Activated CD8-positive, alpha-beta T cell treated with anti-CD3 and anti-CD28 coated beads, Interleukin-2, amount 10 ng/mL, durations not matched to agents 7 days and 5 days (primary cell): ENCODE measurements around the gene SIN3A. TPM values are rescaled to one million over a fixed set of nuclear protein-coding genes. Genes with fewer than 3 reads are reported as not detected.

Experiments used
- ATAC-seq: fragments of 150-1000 bp; cut with Tn5 transposase; one replicate; pipeline ENCODE4 v1.10.0; 2021; ENCODE audit warnings: moderate library complexity
- CTCF ChIA-PET: fragments of 350-600 bp; sonication (Branson Sonifier 250); formaldehyde crosslinking; loops from one replicate; lab custom pipeline; 2021; ENCODE audit warnings: antibody characterized with exemption; lab: Charles Lee
- POLR2A ChIA-PET: fragments of 350-600 bp; sonication (Branson Sonifier 250); formaldehyde crosslinking; loops from one replicate; lab custom pipeline; 2021; ENCODE audit warnings: antibody characterized with exemption; lab: Charles Lee
- DNase-seq: peaks from one replicate; pipeline ENCODE4 v3.0.0-alpha.2; 2020
- H3K27ac Mint-ChIP-seq: one replicate; pipeline ENCODE4 v1.8.0; 2021; ENCODE audit warnings: mild to moderate bottlenecking, mixed read lengths
- H3K27me3 Mint-ChIP-seq: one replicate; pipeline ENCODE4 v1.8.0; 2021; ENCODE audit warnings: low read depth, mixed read lengths
- H3K36me3 Mint-ChIP-seq: one replicate; pipeline ENCODE4 v1.8.0; 2021; ENCODE audit warnings: low read depth, mixed read lengths
- H3K4me1 Mint-ChIP-seq: one replicate; pipeline ENCODE4 v1.8.0; 2021; ENCODE audit warnings: low read depth, mixed read lengths
- H3K4me3 Mint-ChIP-seq: one replicate; pipeline ENCODE4 v1.8.0; 2021; ENCODE audit warnings: mild to moderate bottlenecking, mixed read lengths
- H3K9me3 Mint-ChIP-seq: one replicate; pipeline ENCODE4 v1.8.0; 2022; ENCODE audit warnings: mixed read lengths; ENCODE audit not compliant: insufficient read depth
- total RNA-seq, 2 experiments: library from RNA; stranded (reverse); gene quantifications; one replicate each; pipeline ENCODE4 v1.2.3, GENCODE V29; 2021

SIN3A gene
- total RNA-seq, 2 experiments from 2014 or later, result 96.7 to 104 TPM

DNA sequence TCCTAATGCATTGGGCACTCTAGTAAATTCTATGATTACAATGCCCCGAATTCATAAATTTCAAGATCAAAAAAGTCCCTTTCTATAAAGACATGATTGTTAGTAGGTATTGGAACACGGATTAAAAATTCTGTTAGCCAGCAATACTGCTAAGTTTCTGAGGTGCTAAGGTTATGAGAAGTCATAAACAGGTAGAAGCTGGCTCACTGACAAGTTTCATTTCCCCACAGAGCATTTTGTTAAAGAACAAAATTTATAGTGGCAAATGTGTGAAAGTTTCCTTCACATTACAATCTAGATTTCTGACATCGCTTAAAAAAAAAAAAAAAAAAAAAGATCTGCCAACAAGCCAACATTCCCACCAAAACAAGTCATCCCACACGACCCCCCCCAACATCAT is 70.7 kb downstream of the SIN3A start:
- CTCF ChIA-PET, result interaction anchor here (2.3 kb wide), 1 partner anchor 12 kb away, joined by 13 read pairs; the partner anchor contains the start of gene MAN2C1
- Mint-ChIP-seq H3K9me3 (no peaks in the 10 kb centered on the region), H3K27me3 (no peaks in the 10 kb centered on the region), H3K36me3 (peaks cover 67% of the 10 kb centered on the region), H3K4me3 (no peak overlapping the region), H3K27ac (no peak overlapping the region), H3K4me1 (no peaks in the 10 kb centered on the region)
- POLR2A ChIA-PET, result interaction anchor here (0.6 to 1.2 kb wide), 3 partner anchors 12 to 117 kb away, joined by 3 read pairs; partner anchors contain the start of gene MAN2C1
- ATAC-seq (no peak), DNase-seq (no peak)

GRCh38 chr15:75371901-75372688 is 79.4 kb downstream of the SIN3A start:
- H3K27me3 Mint-ChIP-seq, result no peaks in the 10 kb centered on the region
- H3K4me3 Mint-ChIP-seq, result no peak overlapping the region
- H3K27ac Mint-ChIP-seq, result no peak overlapping the region
- H3K36me3 Mint-ChIP-seq, result peaks cover 65% of the 10 kb centered on the region
- H3K9me3 Mint-ChIP-seq, result no peaks in the 10 kb centered on the region
- ATAC-seq (no peak), DNase-seq (no peak)
- H3K4me1 Mint-ChIP-seq, result peaks cover 31% of the 10 kb centered on the region
- ChIA-PET CTCF (interaction anchor here (0.6 kb wide), 1 partner anchor 51 kb away, joined by 3 read pairs; no protein-coding TSS in a partner anchor), POLR2A (interaction anchor here (0.7 kb wide), 1 partner anchor 10 kb away, joined by 3 read pairs; no protein-coding TSS in a partner anchor)

DNA sequence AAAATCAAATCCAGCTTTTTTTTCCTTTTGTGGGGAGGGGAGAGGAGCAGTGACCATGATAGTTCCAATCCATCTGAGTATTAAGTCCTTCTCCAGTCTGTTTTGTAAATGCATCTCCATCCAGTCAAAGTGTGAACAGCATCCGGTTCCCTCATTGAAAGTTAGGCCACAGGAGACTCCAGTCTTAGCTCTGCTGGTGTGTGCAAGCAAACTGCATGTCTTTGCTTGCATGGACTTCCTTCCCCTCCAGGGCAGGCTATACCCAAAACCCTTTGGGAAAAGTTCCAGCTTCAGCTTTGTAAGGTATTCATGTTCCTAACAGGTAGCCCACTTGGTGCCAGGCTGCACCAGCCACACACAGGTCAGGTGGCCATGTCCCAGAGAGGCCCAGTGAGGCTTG is 80.0 kb downstream of the SIN3A start:
- Mint-ChIP-seq H3K27ac (no peak overlapping the region), H3K4me3 (no peak overlapping the region), H3K36me3 (peaks cover 60% of the 10 kb centered on the region), H3K9me3 (no peaks in the 10 kb centered on the region), H3K4me1 (peaks cover 35% of the 10 kb centered on the region), H3K27me3 (no peaks in the 10 kb centered on the region)
- DNase-seq, result no peak
- ChIA-PET POLR2A (no interaction called here), CTCF (no interaction called here)
- no peak for ATAC-seq

DNA sequence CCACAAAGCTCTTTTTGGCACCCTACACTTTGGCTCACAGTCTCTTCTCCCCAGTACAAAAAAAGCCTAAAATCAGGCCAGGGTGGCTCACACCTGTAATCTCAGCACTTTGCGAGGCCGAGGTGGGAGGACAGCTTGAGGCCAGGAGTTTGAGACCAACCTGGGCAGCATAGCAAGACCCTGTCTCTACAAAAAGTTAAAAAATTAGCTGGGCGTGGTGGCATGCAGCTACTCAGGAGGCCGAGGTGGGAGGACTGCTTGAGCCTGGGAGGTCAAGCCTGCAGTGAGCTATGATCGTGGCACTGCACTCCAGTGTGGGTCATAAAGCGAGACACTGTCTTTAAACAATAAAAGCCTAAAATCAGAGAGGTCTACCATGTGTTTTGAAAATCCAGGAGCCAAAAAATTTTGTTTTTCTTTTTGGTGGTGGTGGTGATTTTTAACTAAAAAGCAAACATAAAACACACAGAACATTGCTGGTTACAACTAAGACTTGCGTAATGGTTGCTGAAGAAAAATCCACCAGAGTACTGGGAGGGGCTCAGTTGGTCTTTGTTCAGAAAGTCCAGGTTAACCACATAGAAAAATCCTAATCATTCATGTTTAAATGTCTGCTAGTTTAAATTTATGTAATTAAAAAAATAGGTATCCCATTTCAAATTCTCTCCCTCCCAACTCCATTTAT is 81.5 kb downstream of the SIN3A start:
- Mint-ChIP-seq H3K4me3 (peak overlapping the region; percentile 89), H3K4me1 (peaks cover 32% of the 10 kb centered on the region), H3K36me3 (peaks cover 45% of the 10 kb centered on the region), H3K27me3 (no peaks in the 10 kb centered on the region), H3K9me3 (no peaks in the 10 kb centered on the region), H3K27ac (peak overlapping the region; percentile 94)
- CTCF ChIA-PET, result interaction anchor here (0.8 to 4.0 kb wide), 7 partner anchors 11 to 277 kb away, joined by 3 to 62 read pairs (median 13); partner anchors contain the start of genes IMP3, SIN3A and SNX33
- DNase-seq (no peak), ATAC-seq (no peak)
- POLR2A ChIA-PET, result interaction anchor here (0.8 to 5.2 kb wide), 7 partner anchors 17 to 347 kb away, joined by 3 to 69 read pairs (median 6); partner anchors contain the start of genes IMP3, PPCDC, PTPN9 and SIN3A

DNA sequence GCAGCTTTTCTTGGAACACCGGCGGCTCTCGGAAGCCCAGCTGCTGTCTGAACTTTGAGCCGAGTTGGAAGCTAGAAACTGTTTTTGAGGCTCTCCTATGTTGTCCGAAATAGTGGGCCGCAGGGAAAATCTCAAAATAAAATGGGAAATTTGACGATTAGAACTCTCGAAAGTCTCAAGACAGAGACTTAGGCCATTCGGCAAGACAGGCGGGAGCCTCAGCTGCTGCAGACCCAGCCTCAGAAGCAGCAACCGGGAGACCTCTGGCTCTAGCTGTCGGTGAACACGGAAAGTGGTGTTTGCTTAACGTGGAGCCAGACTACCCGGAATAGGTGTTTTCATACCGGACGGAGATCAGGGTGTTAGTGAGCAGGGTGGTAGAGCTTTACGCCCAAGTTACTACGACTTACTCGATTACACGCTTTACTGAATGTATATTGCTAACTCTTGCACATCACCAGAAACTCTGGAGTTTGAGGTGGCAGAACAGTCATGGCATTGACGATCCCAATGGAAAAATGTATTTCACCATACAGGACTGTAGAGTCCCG is 82.7 kb downstream of the SIN3A start:
- Mint-ChIP-seq H3K36me3 (peaks cover 39% of the 10 kb centered on the region), H3K4me3 (peak overlapping the region; percentile 89), H3K4me1 (peaks cover 31% of the 10 kb centered on the region), H3K27me3 (no peaks in the 10 kb centered on the region), H3K27ac (peak overlapping the region; percentile 94), H3K9me3 (no peaks in the 10 kb centered on the region)
- ATAC-seq (peak; percentile 4), DNase-seq (peak; percentile 40)
- CTCF ChIA-PET, result interaction anchor here (0.9 to 4.0 kb wide), 20 partner anchors 9 to 339 kb away, joined by 3 to 62 read pairs (median 6); partner anchors contain the start of genes IMP3, PTPN9, SIN3A and SNUPN
- POLR2A ChIA-PET, result interaction anchor here (0.6 to 5.2 kb wide), 17 partner anchors 8 to 345 kb away, joined by 3 to 69 read pairs (median 5); partner anchors contain the start of genes COMMD4, IMP3, PPCDC and PTPN9

DNA sequence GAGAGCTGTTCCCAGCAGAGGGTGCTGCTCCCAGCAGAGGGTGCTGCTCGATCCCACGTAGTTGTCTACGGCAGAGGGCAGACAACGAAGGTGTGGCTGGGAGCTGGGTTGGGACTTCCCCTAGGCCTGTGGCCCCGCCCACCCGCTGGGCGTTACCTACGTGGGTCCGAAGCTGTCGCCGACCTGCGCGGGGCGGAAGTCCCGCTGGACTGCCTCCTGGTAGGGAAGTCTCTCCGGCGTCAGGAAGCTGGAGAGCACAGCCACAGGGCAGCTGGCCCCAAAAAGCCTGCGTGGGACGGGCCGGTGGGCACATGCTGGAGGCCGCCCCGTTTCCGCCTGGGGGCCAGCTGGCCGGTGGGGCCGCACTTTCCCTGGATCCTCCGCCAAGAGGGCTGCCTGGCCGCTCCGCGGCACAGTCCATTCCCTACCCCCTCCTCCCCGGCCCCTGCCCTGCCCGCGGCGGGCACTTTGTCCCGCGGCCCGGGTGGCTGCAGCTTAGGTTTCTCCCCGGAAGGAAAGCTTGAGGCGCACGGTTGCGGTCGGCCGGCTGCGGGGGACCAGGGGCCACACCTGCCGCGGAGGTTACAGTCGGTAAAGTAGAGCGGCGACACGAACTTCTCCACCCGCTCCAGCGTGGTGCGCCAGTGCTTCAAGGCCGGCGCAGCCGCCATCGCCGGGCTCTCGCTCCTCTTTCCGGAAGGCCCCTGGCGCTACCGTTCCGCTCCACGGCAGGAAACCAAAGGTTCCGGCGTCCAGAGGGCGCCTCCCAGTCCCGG is 83.4 kb downstream of the SIN3A start, which contains the start of gene MAN2C1:
Gene MAN2C1 (minus strand): TSS at position 695 of the 776 bp plus-strand sequence. CDS start 24 bp downstream, at position 671.
- H3K27me3 Mint-ChIP-seq, result no peaks in the 10 kb centered on the region
- peak; percentile 94 for DNase-seq
- peaks cover 34% of the 10 kb centered on the region for H3K36me3 Mint-ChIP-seq
- H3K4me3 Mint-ChIP-seq, result peak within 1 kb of the TSS; percentile 89
- peak within 1 kb of the TSS; percentile 94 for H3K27ac Mint-ChIP-seq
- POLR2A ChIA-PET, result interaction anchor here (0.6 to 5.2 kb wide), 18 partner anchors 9 to 345 kb away, joined by 3 to 69 read pairs (median 5); partner anchors contain the start of genes COMMD4, IMP3, PPCDC and SIN3A
- CTCF ChIA-PET, result interaction anchor here (0.6 to 4.0 kb wide), 42 partner anchors 8 to 498 kb away, joined by 3 to 62 read pairs (median 4); partner anchors contain the start of genes IMP3, PTPN9, SIN3A and SNUPN
- peak; percentile 94 for ATAC-seq
- peaks cover 29% of the 10 kb centered on the region for H3K4me1 Mint-ChIP-seq
- no peaks in the 10 kb centered on the region for H3K9me3 Mint-ChIP-seq

DNA sequence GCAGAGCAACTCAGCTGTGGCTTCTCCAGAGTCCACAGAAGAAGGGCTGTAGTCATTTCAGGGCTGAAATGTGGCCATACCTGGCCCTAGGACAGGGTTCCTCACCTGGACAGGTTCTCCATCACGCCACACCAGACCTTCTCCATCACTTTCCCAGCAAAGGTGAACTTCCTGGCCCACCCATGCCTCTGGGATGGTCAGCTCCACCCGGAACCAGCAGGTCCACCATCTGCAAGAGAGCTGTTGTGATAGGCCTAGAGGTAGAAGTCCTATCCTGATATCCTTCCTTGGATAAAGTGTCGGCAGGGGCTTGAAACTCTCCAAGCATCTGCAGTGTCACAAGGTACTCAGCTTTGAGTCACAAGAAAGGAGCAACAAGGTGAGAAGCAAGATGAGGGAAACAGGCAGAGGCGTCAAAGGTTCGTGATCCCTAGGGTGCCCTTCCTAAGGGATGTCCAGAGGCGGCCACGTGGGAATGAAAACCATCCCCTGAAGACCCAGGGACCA is 84.0 kb downstream of the SIN3A start:
- H3K9me3 Mint-ChIP-seq, result no peaks in the 10 kb centered on the region
- POLR2A ChIA-PET, result interaction anchor here (0.9 to 5.2 kb wide), 12 partner anchors 11 to 344 kb away, joined by 3 to 69 read pairs (median 6); partner anchors contain the start of genes COMMD4, IMP3, PPCDC and SIN3A
- CTCF ChIA-PET, result interaction anchor here (0.7 to 4.0 kb wide), 36 partner anchors 9 to 442 kb away, joined by 3 to 62 read pairs (median 4); partner anchors contain the start of genes IMP3, PTPN9, SIN3A and SNUPN
- H3K4me1 Mint-ChIP-seq, result peaks cover 26% of the 10 kb centered on the region
- no peaks in the 10 kb centered on the region for H3K27me3 Mint-ChIP-seq
- no peak for DNase-seq
- ATAC-seq, result no peak
- peaks cover 30% of the 10 kb centered on the region for H3K36me3 Mint-ChIP-seq
- peak overlapping the region; percentile 89 for H3K4me3 Mint-ChIP-seq
- H3K27ac Mint-ChIP-seq, result peak overlapping the region; percentile 59

DNA sequence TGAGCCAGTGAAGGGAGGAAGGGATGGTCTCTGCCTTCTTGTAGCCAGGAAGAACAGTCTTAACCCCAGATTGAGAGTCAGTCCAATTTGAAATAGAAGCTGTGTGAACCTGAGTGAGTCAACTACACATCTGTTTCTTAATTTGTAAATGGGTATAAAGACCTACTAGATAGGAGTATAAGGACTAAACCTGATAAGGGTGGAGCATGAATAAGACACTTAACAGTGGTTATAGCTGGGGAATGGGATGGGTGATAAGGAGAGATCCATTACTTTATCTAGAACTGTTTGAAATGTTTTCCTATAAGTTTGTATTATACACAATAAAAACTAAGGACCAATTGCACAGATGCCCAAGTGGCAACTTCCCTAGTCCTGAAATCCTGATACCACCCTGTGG is 84.5 kb downstream of the SIN3A start:
- DNase-seq (no peak), ATAC-seq (no peak)
- H3K27ac Mint-ChIP-seq, result peak overlapping the region; percentile 16
- ChIA-PET CTCF (interaction anchor here (0.9 to 4.0 kb wide), 17 partner anchors 14 to 324 kb away, joined by 3 to 62 read pairs (median 5); partner anchors contain the start of genes IMP3, PTPN9, SIN3A and SNUPN), POLR2A (interaction anchor here (0.9 to 5.2 kb wide), 6 partner anchors 10 to 273 kb away, joined by 3 to 69 read pairs (median 8); partner anchors contain the start of genes COMMD4, IMP3 and SIN3A)
- peak overlapping the region; percentile 89 for H3K4me3 Mint-ChIP-seq
- peaks cover 26% of the 10 kb centered on the region for H3K4me1 Mint-ChIP-seq
- peaks cover 30% of the 10 kb centered on the region for H3K36me3 Mint-ChIP-seq
- H3K27me3 Mint-ChIP-seq, result no peaks in the 10 kb centered on the region
- H3K9me3 Mint-ChIP-seq, result no peaks in the 10 kb centered on the region

GRCh38 chr15:75366163-75366562 is 85.3 kb downstream of the SIN3A start:
- Mint-ChIP-seq H3K4me3 (no peak overlapping the region), H3K27ac (no peak overlapping the region), H3K4me1 (peaks cover 26% of the 10 kb centered on the region), H3K9me3 (no peaks in the 10 kb centered on the region), H3K27me3 (no peaks in the 10 kb centered on the region), H3K36me3 (peaks cover 22% of the 10 kb centered on the region)
- CTCF ChIA-PET, result interaction anchor here (0.5 to 4.0 kb wide), 4 partner anchors 14 to 274 kb away, joined by 3 to 57 read pairs (median 20); partner anchors contain the start of genes IMP3 and SNUPN
- POLR2A ChIA-PET, result interaction anchor here (0.7 to 5.2 kb wide), 3 partner anchors 25 to 274 kb away, joined by 3 to 69 read pairs (median 44); partner anchors contain the start of genes IMP3 and SIN3A
- no peak for ATAC-seq
- DNase-seq, result no peak

GRCh38 chr15:75364881-75365280 is 86.6 kb downstream of the SIN3A start:
- Mint-ChIP-seq H3K9me3 (no peaks in the 10 kb centered on the region), H3K36me3 (peaks cover 22% of the 10 kb centered on the region), H3K4me1 (peaks cover 23% of the 10 kb centered on the region), H3K4me3 (no peak overlapping the region), H3K27me3 (no peaks in the 10 kb centered on the region), H3K27ac (no peak overlapping the region)
- CTCF ChIA-PET, result no interaction called here
- no peak for ATAC-seq
- POLR2A ChIA-PET, result no interaction called here
- no peak for DNase-seq
